Stimulated activated CD8-positive, alpha-beta memory T cell treated with anti-CD3 and anti-CD28 coated beads, Interleukin-15, amount 100 ng/mL, for 24 hours (primary cell): Measurements from ENCODE around the gene DNAJB13.
"Not testable (repeated sequence)": the region's sequence is repeated elsewhere in the genome, so short reads cannot be mapped to it uniquely, and the experiment has no call there.

Source experiments
- DNase-seq: peaks from one replicate; pipeline ENCODE4 v3.0.0-alpha.2; 2020; ENCODE audit warnings: low read depth

Gene DNAJB13, protein sequence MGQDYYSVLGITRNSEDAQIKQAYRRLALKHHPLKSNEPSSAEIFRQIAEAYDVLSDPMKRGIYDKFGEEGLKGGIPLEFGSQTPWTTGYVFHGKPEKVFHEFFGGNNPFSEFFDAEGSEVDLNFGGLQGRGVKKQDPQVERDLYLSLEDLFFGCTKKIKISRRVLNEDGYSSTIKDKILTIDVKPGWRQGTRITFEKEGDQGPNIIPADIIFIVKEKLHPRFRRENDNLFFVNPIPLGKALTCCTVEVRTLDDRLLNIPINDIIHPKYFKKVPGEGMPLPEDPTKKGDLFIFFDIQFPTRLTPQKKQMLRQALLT

DNA sequence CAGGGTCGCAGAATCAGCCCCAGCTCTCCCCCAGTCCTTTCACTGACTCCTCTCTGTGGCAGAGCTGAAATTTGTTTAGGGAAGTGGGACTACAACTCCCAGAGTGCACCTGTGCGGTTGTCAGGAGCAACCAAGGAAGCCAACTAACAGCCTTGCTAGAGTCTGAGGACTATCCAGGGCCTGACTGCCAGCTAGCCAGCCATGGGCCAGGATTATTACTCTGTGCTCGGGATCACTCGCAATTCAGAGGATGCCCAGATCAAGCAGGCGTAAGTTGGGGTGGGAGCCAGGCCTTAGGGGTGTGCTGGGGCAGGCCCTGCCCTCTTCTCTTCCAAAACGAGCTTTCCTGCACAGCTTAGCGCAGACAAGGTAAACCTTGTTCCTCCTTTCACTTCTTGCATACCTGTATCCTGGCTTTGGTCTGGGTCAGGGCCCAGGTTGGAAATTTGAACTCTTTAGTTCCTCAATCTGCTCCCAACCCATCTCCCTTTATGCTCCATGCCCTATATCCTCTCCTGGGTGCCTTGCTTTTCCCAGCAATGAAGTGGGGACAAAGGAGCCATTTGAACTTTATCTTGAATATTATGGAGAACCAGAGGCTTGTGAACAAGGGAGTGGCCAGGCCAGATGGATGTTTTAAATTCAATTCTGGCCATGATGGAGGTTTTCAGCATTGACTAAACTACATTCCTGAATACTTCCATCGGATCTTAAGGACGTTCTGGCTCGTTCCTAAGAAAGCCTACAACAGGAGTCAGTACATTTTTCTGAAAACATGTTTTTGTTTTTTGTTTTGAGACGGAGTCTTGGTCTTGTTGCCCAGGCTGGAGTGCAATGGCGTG, at the start of gene DNAJB13:
Gene DNAJB13 (plus strand): TSS at position 158 of the 842 bp plus-strand sequence. CDS start 44 bp downstream, at position 202.
- DNase-seq = no peak

DNA sequence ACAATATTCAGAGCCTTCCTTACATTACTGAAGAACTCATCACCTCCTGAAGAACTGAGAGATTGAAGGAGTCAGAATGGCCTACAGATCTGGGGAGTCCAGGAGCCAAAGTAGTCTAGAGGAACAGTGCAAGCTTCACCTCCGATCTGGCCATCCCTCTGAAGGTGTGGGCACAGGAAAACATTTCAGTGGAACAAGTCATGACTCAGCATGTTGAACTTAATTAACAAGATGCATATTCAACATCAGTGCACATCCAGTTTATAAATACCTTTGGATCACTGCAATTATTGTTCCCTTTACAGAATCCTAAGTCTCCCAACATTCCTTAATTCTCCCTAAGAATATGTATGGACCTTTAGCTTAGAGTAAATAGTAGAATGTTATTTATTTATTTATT, 48.5 kb upstream of the DNAJB13 start:
- no peak for DNase-seq

DNA sequence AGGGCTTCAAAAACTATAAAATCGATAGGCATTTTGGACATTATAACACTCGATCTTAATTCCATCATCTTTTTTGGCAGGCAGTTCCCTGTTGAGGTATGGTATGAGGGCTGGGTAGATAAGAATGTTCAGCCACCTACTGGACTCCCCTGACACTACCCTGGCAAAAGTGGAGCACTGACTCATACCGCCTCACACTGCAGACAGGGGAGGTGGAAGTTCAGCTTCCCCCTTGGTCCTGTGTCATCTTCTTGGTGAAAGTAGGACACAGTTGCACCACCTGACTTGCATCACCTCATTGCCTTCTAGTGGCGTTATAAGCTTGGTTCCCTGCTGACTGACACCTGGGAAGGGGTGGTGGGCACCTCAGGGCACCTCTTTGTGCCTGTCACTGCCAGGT, 43.6 kb upstream of the DNAJB13 start:
- DNase-seq = no peak

DNA sequence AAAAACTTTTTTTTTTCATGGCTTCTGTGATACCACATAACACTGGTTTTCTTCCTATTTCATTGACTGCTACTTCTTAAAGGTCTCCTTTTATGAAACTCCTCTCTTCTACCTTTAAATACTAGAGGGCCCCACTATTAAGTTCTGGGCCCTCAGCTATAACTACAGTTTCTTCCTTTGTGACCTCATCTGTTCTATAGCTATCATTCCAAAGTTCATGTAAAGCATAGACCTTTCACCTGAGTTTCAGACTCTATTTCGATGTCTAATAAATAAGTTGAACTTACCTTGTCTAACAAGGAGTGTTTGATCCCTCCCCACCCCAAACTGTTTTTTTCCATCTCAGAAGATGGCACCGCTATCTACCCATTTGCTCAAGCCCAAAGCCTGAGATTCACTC, 38.8 kb upstream of the DNAJB13 start:
- DNase-seq = no peak

DNA sequence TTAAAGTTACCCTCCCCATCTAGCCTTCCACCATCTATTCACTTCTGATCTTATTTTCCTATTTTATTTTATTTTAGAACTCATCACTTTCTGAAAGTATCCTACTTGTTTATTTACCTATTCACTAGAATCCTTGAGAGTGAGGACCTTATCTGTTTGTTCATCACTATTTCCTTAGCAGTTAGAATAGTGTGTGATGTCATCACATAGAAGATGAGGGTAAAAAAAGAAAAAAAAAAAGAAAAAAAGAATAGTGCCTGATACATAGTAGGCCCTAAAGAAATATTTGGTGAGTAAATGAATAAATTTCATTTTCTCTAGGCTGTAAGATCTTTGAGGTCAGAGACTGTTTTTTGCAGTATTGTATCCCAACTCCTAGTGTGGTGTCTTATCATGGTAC, 37.4 kb upstream of the DNAJB13 start:
- no peak for DNase-seq

DNA sequence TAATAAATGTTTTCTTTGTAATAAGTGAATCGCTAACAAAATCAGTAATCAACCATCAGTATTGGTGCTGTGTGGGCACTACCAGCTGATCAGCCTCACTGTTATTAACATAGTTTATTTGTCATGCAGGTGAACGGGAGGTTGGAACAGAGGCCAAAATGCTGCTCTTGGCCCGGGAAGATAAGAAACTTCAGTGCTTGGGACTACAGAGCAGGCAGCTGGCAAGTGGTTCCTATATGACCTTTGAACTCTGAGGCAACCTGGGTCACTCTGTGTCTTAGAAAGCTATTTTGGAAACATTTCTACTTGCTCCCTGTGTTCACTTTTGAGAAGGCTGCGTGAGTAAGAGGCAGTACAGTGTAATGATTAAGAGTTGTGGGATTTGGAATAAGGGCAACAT, 36.5 kb upstream of the DNAJB13 start:
- no peak for DNase-seq

DNA sequence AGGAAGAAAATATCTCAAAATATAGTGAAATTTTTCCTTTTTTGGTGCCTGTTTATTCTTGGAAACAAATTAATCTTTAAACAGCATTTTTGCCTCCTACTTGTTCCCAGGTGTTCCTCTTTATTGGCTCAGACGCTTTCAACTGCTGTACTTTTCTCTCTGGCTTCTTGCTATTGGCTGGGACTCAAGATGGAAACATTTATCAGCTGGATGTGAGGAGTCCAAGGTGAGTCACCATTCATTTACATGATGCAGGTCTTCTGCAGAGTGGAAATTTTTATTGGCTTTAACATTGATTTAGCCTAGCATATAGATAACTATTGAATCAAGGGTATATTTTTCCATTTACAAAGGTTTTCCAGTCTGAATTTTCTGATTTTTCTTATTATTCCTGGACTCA, 34.4 kb upstream of the DNAJB13 start:
- no peak for DNase-seq

DNA sequence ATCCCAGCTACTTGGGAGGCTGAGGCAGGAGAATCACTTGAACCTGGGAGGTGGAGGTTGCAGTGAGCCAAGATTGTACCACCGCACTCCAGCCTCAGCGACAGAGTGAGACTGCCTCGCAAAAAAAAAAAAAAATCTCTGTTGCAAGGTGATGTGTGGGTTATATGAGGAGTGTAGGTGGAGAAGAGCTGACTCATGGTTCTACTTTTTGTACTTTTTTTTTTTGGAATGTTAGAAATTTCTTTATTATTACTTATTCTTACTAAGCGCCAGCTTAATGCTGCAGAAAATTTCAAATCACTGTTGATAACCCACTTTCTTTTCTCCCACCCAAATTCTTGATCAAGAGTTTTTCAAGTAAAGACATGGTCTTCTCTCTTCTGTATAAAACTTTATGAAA, 29.6 kb upstream of the DNAJB13 start:
- DNase-seq = no peak

DNA sequence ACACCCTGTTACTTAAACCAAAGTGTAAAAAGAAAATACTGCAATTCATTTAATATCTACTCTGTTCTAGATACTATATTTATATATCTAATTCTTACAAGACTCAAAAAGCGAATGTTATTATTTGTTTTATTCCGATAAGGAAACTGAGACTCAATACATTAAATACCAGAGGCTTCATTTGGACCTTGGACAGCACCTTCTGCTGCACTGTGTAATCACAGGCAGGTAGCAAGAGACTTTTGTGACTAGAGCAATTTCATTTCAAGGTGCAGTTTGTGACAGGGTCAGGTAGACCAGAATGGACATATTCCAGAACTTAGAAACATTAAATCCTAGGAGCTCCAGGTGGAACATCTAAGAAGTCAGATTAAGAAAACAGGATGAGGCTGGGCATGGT, 21.4 kb upstream of the DNAJB13 start:
- DNase-seq = no peak

DNA sequence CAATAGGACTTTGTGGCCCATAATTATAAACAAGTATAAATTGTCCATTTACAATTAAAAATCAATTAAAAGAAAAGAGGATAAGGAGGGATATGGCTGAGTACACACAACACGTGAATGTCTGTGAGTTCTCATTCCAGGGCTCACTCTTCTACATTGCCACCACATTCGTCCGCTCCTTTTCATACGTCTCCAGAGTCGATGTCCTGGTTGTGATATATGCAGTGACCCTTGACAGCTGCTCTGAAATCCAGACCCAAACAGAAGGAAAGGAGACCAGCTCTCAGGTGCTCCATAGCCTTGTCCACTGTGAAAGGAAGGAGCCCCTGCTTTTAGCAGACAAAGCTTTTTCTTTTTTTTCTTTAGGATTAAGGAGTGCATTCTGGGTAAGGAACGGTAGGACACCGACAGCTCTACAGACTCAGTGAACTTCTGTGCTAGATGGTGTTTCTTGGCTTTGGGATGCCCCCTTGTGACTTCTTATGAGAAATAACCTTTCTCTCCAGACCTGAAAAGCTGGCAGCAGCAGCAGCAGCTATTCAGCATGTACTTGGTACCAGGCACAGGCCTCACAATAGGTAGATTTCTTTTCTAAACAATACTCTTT, 19.7 kb upstream of the DNAJB13 start:
- DNase-seq = no peak

DNA sequence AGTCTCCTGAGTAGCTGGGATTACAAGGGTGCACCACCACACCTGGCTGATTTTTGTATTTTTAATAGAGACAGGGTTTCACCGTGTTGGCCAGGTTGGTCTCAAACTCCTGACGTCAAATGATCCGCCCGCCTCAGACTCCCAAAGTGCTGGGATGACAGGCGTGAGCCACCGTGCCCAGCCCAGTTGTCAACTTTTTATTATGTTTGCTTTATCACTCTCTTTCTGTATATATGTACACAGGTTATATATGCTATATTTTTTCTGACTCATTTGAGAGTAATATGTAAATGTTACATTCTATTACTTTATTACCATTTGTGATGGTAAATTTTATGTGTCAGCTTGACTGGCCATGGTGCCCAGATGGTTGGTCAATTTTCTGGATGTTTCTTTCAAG, 18.9 kb upstream of the DNAJB13 start:
- DNase-seq = no peak

DNA sequence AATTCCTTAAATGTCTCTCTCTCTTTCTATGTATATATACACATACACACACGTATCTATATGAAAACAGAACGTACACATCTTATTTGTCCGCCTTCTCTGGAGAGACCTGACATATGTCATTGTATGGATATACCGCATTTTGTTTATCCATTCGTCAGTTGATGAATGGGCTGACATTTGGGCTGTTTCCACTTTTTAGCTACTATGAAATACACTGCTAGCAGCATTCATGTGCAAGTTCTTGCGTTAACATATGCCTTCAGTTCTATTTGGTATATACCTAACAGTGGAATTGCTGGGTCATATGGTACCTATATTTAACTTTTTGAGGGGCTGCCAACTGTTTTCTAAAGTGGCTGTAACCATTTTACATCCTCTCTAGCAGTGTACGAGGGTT, 18.0 kb upstream of the DNAJB13 start:
- DNase-seq = no peak

DNA sequence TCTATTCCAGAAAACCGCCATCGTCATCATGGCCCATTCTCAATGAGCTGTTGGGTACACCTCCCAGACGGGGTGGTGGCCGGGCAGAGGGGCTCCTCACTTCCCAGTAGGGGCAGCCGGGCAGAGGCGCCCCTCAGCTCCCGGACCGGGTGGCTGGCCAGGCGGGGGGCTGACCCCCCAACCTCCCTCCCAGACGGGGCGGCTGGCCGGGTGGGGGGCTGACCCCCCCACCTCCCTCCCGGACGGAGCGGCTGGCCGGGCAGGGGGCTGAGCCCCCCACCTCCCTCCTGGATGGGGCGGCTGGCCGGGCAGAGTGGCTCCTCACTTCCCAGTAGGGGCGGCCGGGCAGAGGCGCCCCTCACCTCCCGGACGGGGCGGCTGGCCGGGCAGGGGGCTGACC, 14.8 kb upstream of the DNAJB13 start:
- DNase-seq = not testable (repeated sequence)

DNA sequence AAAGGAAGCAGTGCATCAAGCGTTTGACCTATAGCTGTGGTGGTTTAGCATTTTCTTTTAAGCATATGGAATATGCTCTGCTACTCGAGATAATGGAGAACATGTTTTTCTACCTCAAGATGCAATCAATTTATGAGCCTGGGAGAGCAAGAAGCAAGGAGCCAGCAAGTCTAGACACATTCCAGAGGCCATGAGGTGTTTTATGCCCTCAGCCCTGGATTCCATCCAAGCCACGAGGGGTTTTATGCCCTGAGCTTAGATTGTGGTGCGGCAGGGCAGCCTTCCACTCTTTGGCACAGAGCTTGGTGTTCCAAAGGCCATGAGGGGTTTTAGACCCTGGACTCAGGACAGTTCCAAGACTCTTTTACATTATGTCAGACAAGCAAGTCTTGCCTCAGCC, 11.7 kb upstream of the DNAJB13 start:
- DNase-seq = no peak

DNA sequence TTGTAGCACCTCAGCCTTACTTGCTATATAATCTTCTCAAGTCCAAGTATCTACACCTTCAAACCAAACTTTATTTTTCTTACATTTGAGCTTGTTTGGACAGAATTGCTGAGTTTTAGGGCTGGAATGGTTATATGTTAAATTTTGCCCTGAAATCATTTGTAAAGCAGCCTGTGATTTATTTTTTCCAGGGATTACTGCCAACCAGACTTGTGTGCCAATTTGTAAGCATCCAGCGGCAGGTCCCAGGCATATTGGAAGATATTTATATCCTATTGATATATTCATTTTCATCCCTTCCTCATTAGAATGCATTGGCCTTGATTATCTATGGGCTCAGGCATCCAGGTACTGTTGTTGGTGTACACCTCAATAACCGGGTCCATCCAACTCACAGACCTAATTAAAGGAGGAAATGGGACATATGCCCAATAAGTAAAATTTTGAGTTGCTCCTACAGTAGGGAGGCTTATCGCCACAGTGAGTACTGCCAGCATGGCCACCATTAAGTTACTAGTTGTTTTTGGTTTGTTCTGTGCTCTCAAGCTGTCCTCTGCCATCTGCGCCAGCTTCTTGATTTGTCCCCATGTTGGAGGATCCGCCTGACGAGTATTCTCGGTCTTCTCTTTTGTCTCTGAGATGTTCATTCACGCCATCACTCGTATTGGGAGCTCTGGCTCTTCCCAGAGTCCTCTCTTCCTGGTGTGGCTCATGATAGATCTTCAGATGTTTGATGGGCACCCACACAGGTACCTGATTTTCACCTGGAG, 9.8 kb upstream of the DNAJB13 start:
- no peak for DNase-seq

DNA sequence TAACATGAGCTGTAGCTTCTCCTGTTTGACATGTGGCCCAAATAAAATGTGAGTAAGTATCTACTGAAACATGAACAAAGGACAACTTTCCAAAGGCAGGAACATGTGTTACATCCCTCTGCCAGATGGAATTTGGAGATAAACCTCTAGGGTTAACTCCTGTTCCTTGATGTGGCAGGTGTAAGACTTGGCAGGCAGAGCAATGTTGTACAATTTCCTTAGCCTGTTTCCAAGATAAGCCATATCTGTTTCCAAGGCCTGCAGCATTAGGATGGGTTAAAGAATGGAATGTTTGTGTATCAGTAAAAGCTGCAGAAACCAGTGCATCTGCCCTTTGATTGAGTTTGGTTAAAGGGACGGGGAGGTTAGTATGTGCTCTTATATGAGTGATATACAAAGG, 8.8 kb upstream of the DNAJB13 start:
- no peak for DNase-seq

DNA sequence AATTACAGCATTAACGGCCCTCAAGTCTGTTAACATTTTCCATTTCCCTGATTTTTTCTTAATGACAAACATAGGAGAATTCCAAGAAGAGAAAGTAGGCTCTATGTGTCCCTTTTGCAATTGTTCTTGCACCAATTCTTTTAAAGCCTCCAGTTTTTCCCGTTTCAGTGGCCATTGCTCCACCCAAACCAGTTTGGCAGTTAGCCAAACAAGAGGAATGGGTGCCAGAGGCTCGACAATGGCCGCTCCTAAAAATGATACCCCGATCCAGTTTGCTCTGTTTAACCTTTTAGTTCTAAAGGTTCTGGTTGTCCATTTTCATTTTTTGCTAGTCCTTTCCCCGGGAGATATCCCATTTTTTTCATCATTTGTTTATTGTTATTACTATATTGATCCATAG, 6.7 kb upstream of the DNAJB13 start:
- DNase-seq = no peak

DNA sequence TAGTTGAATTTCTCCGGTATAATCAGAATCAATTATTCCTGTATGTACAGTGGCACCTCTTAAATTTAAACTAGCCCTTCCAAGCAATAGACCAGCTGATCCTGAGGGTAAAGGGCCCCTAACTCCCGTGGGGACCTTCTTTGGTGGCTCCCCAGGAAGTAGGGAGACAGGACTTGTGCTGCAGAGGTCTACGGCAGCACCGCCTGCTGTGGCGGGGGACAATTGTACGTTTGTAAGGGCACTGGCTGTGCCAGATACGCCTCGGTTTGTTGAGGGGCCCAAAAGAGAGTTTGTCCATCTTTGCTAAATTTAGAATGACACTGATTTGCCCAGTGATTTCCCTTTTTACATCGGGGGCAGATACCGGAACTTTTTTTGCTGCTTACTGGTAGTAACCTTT, 5.9 kb upstream of the DNAJB13 start:
- DNase-seq = no peak

DNA sequence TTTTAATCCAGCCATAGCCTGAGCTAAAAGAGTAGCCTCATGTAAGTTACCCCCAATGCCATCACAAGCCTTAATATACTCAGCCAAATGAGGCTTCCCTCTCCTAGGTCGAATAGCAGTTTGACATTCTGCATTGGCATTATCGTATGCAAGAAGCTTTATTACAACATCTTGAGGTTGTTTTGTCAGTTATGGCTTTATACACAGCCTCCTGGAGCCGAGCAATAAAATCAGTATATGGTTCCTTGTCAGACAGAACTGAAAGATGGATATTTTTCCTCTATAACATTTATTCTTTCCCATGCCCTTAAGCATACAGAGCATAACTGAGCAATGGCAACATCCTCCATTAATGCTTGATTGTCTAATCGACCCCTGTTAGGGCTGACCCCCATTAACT, 5.4 kb upstream of the DNAJB13 start:
- DNase-seq = no peak

DNA sequence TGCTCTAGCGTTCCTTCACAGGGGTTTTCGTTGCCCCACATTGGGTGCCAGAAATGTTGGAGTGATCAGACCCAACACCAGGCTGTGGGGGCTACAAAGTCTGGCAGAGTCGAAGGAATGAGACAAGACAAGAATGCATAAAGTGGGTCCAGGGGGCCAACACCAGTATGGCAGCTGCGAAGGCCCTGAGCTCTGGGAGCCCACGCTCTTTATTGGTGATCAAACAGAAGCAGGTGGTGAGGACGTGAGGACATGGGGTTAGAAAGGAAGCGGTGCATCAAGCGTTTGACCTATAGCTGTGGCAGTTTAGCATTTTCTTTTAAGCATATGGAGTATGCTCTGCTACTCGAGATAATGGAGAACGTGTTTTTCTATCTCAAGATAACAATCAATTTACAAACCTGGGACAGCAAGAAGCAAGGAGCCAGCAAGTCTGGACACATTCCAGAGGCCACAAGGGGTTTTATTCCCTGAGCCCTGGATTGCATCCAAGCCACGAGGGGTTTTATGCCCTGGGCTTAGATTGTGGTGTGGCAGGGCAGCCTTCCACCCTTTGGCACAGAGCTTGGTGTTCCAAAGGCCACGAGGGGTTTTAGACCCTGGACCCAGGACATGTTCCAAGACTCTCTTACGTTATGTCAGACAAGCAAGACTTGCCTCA, 3.9 kb upstream of the DNAJB13 start:
- DNase-seq = no peak

DNA sequence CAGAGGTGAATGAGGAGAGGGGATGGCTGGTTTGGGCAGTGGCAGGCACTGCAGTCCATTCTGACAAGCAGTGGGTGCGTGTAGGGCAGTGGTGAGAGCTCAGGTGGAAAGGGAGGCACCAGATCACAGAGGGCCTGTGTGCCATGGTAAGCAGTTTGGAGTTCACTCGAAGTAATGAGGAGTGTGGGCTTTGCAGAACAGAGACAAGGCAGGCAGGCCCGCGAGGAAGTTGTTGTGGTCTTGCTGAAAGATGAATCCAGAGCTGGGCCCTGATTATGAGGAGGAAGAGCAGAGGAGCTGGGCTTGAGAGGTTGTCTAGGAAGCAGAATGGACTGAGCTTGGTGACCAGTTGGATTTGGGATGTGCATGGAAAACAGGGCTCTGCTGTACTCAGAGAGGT, 1.6 kb upstream of the DNAJB13 start:
- no peak for DNase-seq

DNA sequence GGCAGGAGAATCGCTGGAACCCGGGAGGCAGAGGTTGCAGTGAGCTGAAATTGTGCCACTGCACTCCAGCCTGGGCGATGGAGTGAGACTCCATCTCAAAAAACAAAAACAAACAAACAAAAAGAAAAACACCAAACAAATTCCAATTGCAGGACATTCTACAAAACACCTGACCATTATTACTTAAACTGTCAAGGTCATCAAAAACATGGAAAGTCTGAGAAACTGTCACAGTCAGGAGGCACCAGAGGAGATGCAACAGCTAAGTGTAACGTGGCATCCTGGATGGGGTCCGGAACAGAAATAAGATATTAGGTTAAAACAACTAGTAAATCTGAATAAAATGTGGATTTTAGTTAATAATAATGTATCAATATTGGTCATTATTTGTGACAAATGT, 914 bp upstream of the DNAJB13 start:
- DNase-seq = no peak
